H9 (cell line): Measurements from ENCODE around the gene IL9R. TPM values are rescaled to one million over a fixed set of nuclear protein-coding genes. Genes with fewer than 3 reads are reported as not detected.

Experiments used
- DNase-seq: peaks from one replicate; pipeline ENCODE4 v3.0.0-alpha.2; 2017
- H2AFZ ChIP-seq: one replicate; pipeline ENCODE4 v1.6.1; 2013; ENCODE audit warnings: mild to moderate bottlenecking, low read length, control low read depth, moderate library complexity
- H2AK5ac ChIP-seq: 2 replicates; pipeline ENCODE4 v1.6.1; 2013; ENCODE audit warnings: low read length, control low read depth, mixed read lengths; ENCODE audit not compliant: insufficient read length
- H2BK120ac ChIP-seq: one replicate; pipeline ENCODE4 v1.6.1; 2013; ENCODE audit warnings: low read depth, mild to moderate bottlenecking, low read length, control low read depth, inconsistent platforms; ENCODE audit not compliant: poor library complexity, severe bottlenecking
- H2BK12ac ChIP-seq: 2 replicates; pipeline ENCODE4 v1.6.1; 2013; ENCODE audit warnings: low read length, control low read depth, mixed read lengths, low read depth; ENCODE audit not compliant: insufficient read length
- H2BK15ac ChIP-seq: 2 replicates; pipeline ENCODE4 v1.6.1; 2013; ENCODE audit warnings: low read depth, low read length, control low read depth
- H2BK20ac ChIP-seq: one replicate; pipeline ENCODE4 v1.6.1; 2013; ENCODE audit warnings: low read depth, mild to moderate bottlenecking, low read length, control low read depth, inconsistent platforms; ENCODE audit not compliant: poor library complexity, severe bottlenecking
- H2BK5ac ChIP-seq: 2 replicates; pipeline ENCODE4 v1.6.1; 2013; ENCODE audit warnings: low read length, control low read depth, mixed read lengths; ENCODE audit not compliant: insufficient read length
- H3K14ac ChIP-seq: 2 replicates; pipeline ENCODE4 v1.6.1; 2013; ENCODE audit warnings: low read length, control low read depth; ENCODE audit not compliant: insufficient read depth
- H3K18ac ChIP-seq: 2 replicates; pipeline ENCODE4 v1.6.1; 2013; ENCODE audit warnings: low read depth, mild to moderate bottlenecking, mixed read lengths, low read length, control low read depth; ENCODE audit not compliant: insufficient read length
- H3K23ac ChIP-seq: 2 replicates; pipeline ENCODE4 v1.6.1; 2013; ENCODE audit warnings: low read length, control low read depth, mixed read lengths, low read depth; ENCODE audit not compliant: insufficient read length
- H3K23me2 ChIP-seq: 2 replicates; pipeline ENCODE4 v1.6.1; 2013; ENCODE audit warnings: low read depth, mild to moderate bottlenecking, mixed read lengths, low read length, control low read depth; ENCODE audit not compliant: insufficient read length, poor library complexity, severe bottlenecking
- H3K27ac ChIP-seq: 2 replicates; pipeline ENCODE4 v1.5.1; 2013; ENCODE audit warnings: low read length, control low read depth, mixed read lengths, low read depth; ENCODE audit not compliant: insufficient read length
- H3K27me3 ChIP-seq: 2 replicates; pipeline ENCODE4 v1.6.1; 2013; ENCODE audit warnings: low read length, control low read depth, inconsistent platforms; ENCODE audit not compliant: insufficient read depth
- H3K4ac ChIP-seq: 2 replicates; pipeline ENCODE4 v1.6.1; 2013; ENCODE audit warnings: low read depth, mild to moderate bottlenecking, control low read depth, inconsistent platforms, low read length, moderate library complexity
- H3K4me1 ChIP-seq: 2 replicates; pipeline ENCODE4 v1.6.1; 2013; ENCODE audit warnings: low read length, control low read depth, inconsistent platforms; ENCODE audit not compliant: insufficient read depth
- H3K4me2 ChIP-seq: 2 replicates; pipeline ENCODE4 v1.6.1; 2013; ENCODE audit warnings: low read length, control low read depth, mixed read lengths; ENCODE audit not compliant: insufficient read length, insufficient read depth
- H3K56ac ChIP-seq: 2 replicates; pipeline ENCODE4 v1.6.1; 2013; ENCODE audit warnings: low read depth, mild to moderate bottlenecking, mixed read lengths, low read length, control low read depth; ENCODE audit not compliant: insufficient read length
- H3K79me1 ChIP-seq: 2 replicates; pipeline ENCODE4 v1.6.1; 2013; ENCODE audit warnings: low read depth, mild to moderate bottlenecking, moderate library complexity, low read length, control low read depth, inconsistent platforms; ENCODE audit not compliant: insufficient read depth, poor library complexity, severe bottlenecking
- H3K79me2 ChIP-seq: 2 replicates; pipeline ENCODE4 v1.6.1; 2013; ENCODE audit warnings: low read length, control low read depth, inconsistent platforms; ENCODE audit not compliant: insufficient read depth
- H3K9ac ChIP-seq: 2 replicates; pipeline ENCODE4 v1.6.1; 2013; ENCODE audit warnings: low read length, control low read depth, mixed read lengths; ENCODE audit not compliant: insufficient read length; ENCODE audit errors: extremely low read depth
- H3K9me3 ChIP-seq: one replicate; pipeline ENCODE4 v1.6.1; 2013; ENCODE audit warnings: low read depth, low read length, inconsistent platforms; ENCODE audit not compliant: control insufficient read depth
- H3T11ph ChIP-seq: one replicate; pipeline ENCODE4 v1.6.1; 2013; ENCODE audit warnings: mild to moderate bottlenecking, low read length, control low read depth, inconsistent platforms
- H4K20me1 ChIP-seq: one replicate; pipeline ENCODE4 v1.6.1; 2013; ENCODE audit not compliant: control insufficient read depth, insufficient read length, insufficient read depth
- H4K5ac ChIP-seq: 2 replicates; pipeline ENCODE4 v1.6.1; 2013; ENCODE audit warnings: low read depth, mild to moderate bottlenecking, mixed read lengths, low read length, control low read depth; ENCODE audit not compliant: insufficient read length
- H4K8ac ChIP-seq: replicated peaks from 2 replicates; pipeline ENCODE4 v1.6.1; 2013; ENCODE audit warnings: low read length, control low read depth, mixed read lengths, low read depth; ENCODE audit not compliant: insufficient read length
- H4K91ac ChIP-seq: 2 replicates; pipeline ENCODE4 v1.6.1; 2013; ENCODE audit warnings: low read depth, mild to moderate bottlenecking, moderate library complexity, mixed read lengths, low read length, control low read depth; ENCODE audit not compliant: insufficient read length
- H3K27ac Mint-ChIP-seq, 3 experiments: 2 replicates in 2 of 3; 3 replicates in 1 of 3; pipeline ENCODE4 v1.8.0; 2020 to 2021; ENCODE audit warnings: mixed read lengths in 3 of 3, mild to moderate bottlenecking in 1 of 3, moderate library complexity in 1 of 3
- H3K27me3 Mint-ChIP-seq: 2 replicates; pipeline ENCODE4 v1.8.0; 2021; ENCODE audit warnings: low read depth, mild to moderate bottlenecking, moderate library complexity, mixed read lengths
- H3K36me3 Mint-ChIP-seq, 3 experiments: 2 replicates in 2 of 3; 3 replicates in 1 of 3; pipeline ENCODE4 v1.8.0; 2020 to 2021; ENCODE audit warnings: low read depth in 3 of 3, mixed read lengths in 3 of 3; ENCODE audit not compliant: insufficient read depth in 1 of 3
- H3K4me1 Mint-ChIP-seq, 2 experiments: 2 replicates each; pipeline ENCODE4 v1.8.0; 2020; ENCODE audit warnings: mixed read lengths in 2 of 2
- H3K4me3 Mint-ChIP-seq, 2 experiments: 2 replicates in 1 of 2; 3 replicates in 1 of 2; pipeline ENCODE4 v1.8.0; 2020 to 2021; ENCODE audit warnings: mild to moderate bottlenecking in 2 of 2, mixed read lengths in 2 of 2, moderate library complexity in 1 of 2
- H3K9me3 Mint-ChIP-seq, 2 experiments: 2 replicates in 1 of 2; 3 replicates in 1 of 2; pipeline ENCODE4 v1.8.0; 2020; ENCODE audit warnings: mild to moderate bottlenecking in 2 of 2, mixed read lengths in 2 of 2, moderate library complexity in 1 of 2
- CTCF ChIP-seq: fragments of 200-600 bp; sonication (generic); conservative IDR thresholded peaks from 3 replicates; pipeline ENCODE4 v1.8.0; 2021; ENCODE audit warnings: antibody characterized with exemption, mild to moderate bottlenecking
- WGBS: extraction: QIAGEN DNeasy Blood & Tissue Kit; methylation state at CpG from one replicate; pipeline ENCODE4 v1.1.7; 2013; ENCODE audit warnings: missing lambda C conversion rate, low lambda C conversion rate, mixed read lengths; ENCODE audit not compliant: insufficient read length; ENCODE audit errors: extremely low coverage; 5-methylcytosine and 5-hydroxymethylcytosine counted together
- total RNA-seq: library from RNA; stranded (reverse); gene quantifications from 2 replicates; pipeline ENCODE4 v1.2.1, GENCODE V29; 2021

The IL9R gene
- total RNA-seq, 1 experiment from 2014 or later = 0.72 TPM

- Histone ChIP-seq H3K79me2 (no peaks in the 10 kb centered on the region), H3K23me2 (no peaks in the 10 kb centered on the region), H3K27ac (no peak overlapping the region), H3K4ac (no peak overlapping the region), H2BK5ac (no peak overlapping the region), H2BK12ac (no peak overlapping the region), H3T11ph (no peak overlapping the region), H3K23ac (no peak overlapping the region), H4K5ac (no peak overlapping the region), H3K4me1 (no peaks in the 10 kb centered on the region), H2BK120ac (no peak overlapping the region), H2BK15ac (no peak overlapping the region), H3K18ac (no peak overlapping the region), H4K8ac (no peak overlapping the region), H3K4me2 (no peak overlapping the region), H4K20me1 (no peaks in the 10 kb centered on the region), H2AK5ac (no peak overlapping the region), H3K27me3 (no peaks in the 10 kb centered on the region), H3K9ac (no peak overlapping the region), H3K14ac (no peak overlapping the region), H4K91ac (no peak overlapping the region), H2BK20ac (no peak overlapping the region), H2AFZ (no peak overlapping the region), H3K79me1 (no peaks in the 10 kb centered on the region), H3K56ac (no peak overlapping the region), H3K9me3 (peaks cover 40% of the 10 kb centered on the region)
- H3K4me3 Mint-ChIP-seq = no peak overlapping the region
- peaks cover 0 to 8% (median 4%) of the 10 kb centered on the region in 3 experiments; a peak in 5 of 7 replicates for H3K36me3 Mint-ChIP-seq
- no peak for DNase-seq
- no CpG with 5 or more reads among the region's 2 CpGs for WGBS
- no peak for TF ChIP-seq CTCF
- H3K4me1 Mint-ChIP-seq = no peaks in the 10 kb centered on the region
- H3K9me3 Mint-ChIP-seq = peaks cover 71 to 84% of the 10 kb centered on the region in 2 experiments
- no peak overlapping the region for H3K27ac Mint-ChIP-seq
- H3K27me3 Mint-ChIP-seq = no peaks in the 10 kb centered on the region; the same call in 1 of the 2 replicates
Observed at GRCh38 chrX:155993421-155993820, 4.1 kb upstream of the IL9R start.
